ENCODE data around the gene MAG. TPM values are rescaled to one million over a fixed set of nuclear protein-coding genes. Genes with fewer than 3 reads are reported as not detected.

MAG gene
- total and polyA plus RNA-seq, 9 of the 15 experiments (the other 6 are each of a cell fraction or from before 2014, with no cell fraction given) = 0.11 to 10.0 (median 1.6) TPM

DNA sequence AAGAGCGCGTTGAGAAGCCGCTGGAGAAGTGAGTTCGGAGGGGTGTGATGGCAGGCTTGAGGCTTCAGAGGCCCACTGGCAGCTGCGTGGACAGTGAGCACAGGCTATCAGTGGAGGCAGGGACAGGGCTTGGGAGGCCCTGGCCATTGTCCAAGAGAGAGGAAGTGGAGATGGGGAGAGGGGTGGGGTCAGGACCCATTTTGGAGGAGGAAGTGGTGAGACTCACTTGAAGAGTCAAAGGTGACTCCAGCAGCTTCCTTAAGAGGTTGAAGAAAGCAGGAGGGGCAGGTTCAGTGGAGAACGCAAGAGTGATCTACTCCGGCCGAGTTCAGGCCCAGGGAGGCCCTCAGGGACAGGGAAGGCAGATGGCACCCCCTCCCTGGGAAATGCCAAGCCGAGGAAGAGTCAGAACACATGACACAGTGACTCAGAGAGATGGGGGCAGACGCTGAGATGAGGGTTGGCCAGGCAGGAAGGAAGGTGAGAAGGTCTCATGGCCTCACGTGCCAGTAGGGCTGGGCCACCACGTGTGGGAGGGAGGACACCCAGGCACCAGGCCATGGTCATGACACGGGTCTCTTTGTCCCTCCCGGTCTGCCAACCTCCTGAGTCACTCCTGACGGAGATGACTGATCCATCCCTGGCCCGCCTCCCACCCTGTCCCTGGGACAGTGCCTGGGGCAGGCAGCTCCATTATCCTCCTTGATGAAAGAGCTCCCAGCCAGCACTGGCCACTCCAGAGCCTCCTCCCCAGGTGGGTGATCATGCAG is 26.9 kb downstream of the MAG start (continued):
- TF ChIP-seq MAFG (tag; conservative IDR thresholded peaks at IDR 0.05) (peak; percentile 23; the same call in 1 of the 2 replicates), MCM7 (IDR thresholded peaks at IDR 0.05) (no peak), ZC3H4 (CRISPR knock-in tag; IDR thresholded peaks at IDR 0.05; ENCODE audit: borderline replicate concordance) (no peak), CEBPG (CRISPR knock-in tag; IDR thresholded peaks at IDR 0.05) (0 out of 2 replicates have a peak, but pooled peaks have one; percentile 12), CEBPG (tag; conservative IDR thresholded peaks at IDR 0.05 in 1 of 2, IDR thresholded peaks at IDR 0.05 in 1 of 2) (no peak), STAG1 (CRISPR knock-in tag; IDR thresholded peaks at IDR 0.05; ENCODE audit: borderline replicate concordance) (peak; percentile 14; the same call in 1 of the 2 replicates), ARID1B (IDR thresholded peaks at IDR 0.05) (peak; percentile 33; the same call in 1 of the 2 replicates), HINFP (tag; conservative IDR thresholded peaks at IDR 0.05; ENCODE audit: low read depth) (0 out of 2 replicates have a peak, but pooled peaks have one; percentile 9), MYBL2 (IDR thresholded peaks at IDR 0.05; ENCODE audit: low read depth) (no peak), MYBL2 (CRISPR knock-in tag; IDR thresholded peaks at IDR 0.05; ENCODE audit: borderline replicate concordance) (no peak), ZNF699 (CRISPR knock-in tag; IDR thresholded peaks at IDR 0.05; ENCODE audit: insufficient replicate concordance) (no peak), MYC (IDR thresholded peaks at IDR 0.05; ENCODE audit: low read depth, low read length) (no peak), MYC (CRISPR knock-in tag; IDR thresholded peaks at IDR 0.05; ENCODE audit: borderline replicate concordance, low read depth) (0 out of 2 replicates have a peak, but pooled peaks have one; percentile 12), ZNF584 (CRISPR knock-in tag; IDR thresholded peaks at IDR 0.05; ENCODE audit: low read depth) (peak; percentile 74; the same call in 1 of the 2 replicates), ZNF140 (CRISPR knock-in tag; IDR thresholded peaks at IDR 0.05) (no peak), ZNF592 (IDR thresholded peaks at IDR 0.05) (peak; percentile 95), GATAD2A (IDR thresholded peaks at IDR 0.05) (peak; percentile 43; the same call in 1 of the 2 replicates), RBFOX2 (IDR thresholded peaks at IDR 0.05; ENCODE audit: low read depth, low read length) (peak; percentile 24; the same call in 1 of the 2 replicates), ZKSCAN8 (CRISPR knock-in tag; IDR thresholded peaks at IDR 0.05) (peak; percentile 69; the same call in 1 of the 2 replicates)
- TF ChIP-seq, protein P1, sequence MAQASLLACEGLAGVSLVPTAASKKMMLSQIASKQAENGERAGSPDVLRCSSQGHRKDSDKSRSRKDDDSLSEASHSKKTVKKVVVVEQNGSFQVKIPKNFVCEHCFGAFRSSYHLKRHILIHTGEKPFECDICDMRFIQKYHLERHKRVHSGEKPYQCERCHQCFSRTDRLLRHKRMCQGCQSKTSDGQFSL (CRISPR knock-in tag; IDR thresholded peaks at IDR 0.05) = no peak
- TF ChIP-seq, protein P1 (tag; IDR thresholded peaks at IDR 0.05) = 0 out of 4 replicates have a peak, but pooled peaks of 1 of the 2 experiments have one; percentile 34

All from K562 (cell line).